H1 (cell line): ENCODE results near the gene MYO5B. TPM values are rescaled to one million over a fixed set of nuclear protein-coding genes. Genes with fewer than 3 reads are reported as not detected.

Experiments
- CTCF ChIA-PET: fragments of 300-600 bp; sonication (Branson Sonifier 250); formaldehyde crosslinking; loops from one replicate; lab custom pipeline; 2021; ENCODE audit not compliant: partially characterized antibody; lab: Charles Lee
- POLR2A ChIA-PET: fragments of 300-600 bp; sonication (Branson Sonifier 250); formaldehyde crosslinking; loops from one replicate; lab custom pipeline; 2021; ENCODE audit warnings: inconsistent platforms; ENCODE audit not compliant: partially characterized antibody; lab: Charles Lee
- DNase-seq, 2 experiments: peaks; one replicate each; pipeline versions ENCODE4 v3.0.0 to v3.0.0-alpha.2; 2010 to 2022; ENCODE audit warnings: low spot score in 2 of 2, low read depth in 1 of 2, mixed read lengths in 1 of 2
- FAIRE-seq: peaks from 2 replicates; lab custom pipeline; 2011; peaks lifted over from hg19 to GRCh38; lab: Jason Lieb, UNC
- H2AFZ ChIP-seq: 2 replicates; pipeline ENCODE4 v1.8.1; 2012; ENCODE audit warnings: low read length, inconsistent platforms
- H2AK5ac ChIP-seq: 2 replicates; pipeline ENCODE4 v1.6.1; 2013; ENCODE audit warnings: low read depth, low read length
- H2BK120ac ChIP-seq: replicated peaks from 2 replicates; pipeline ENCODE3; 2013; ENCODE audit warnings: low read depth, low read length, inconsistent platforms
- H2BK12ac ChIP-seq: 2 replicates; pipeline ENCODE4 v1.6.1; 2013; ENCODE audit warnings: low read depth, low read length
- H2BK15ac ChIP-seq: 2 replicates; pipeline ENCODE4 v1.6.1; 2013; ENCODE audit warnings: low read length
- H2BK20ac ChIP-seq: 2 replicates; pipeline ENCODE4 v1.6.1; 2013; ENCODE audit warnings: low read length
- H2BK5ac ChIP-seq: 2 replicates; pipeline ENCODE4 v1.6.1; 2013; ENCODE audit warnings: low read depth, low read length
- H3K14ac ChIP-seq: 2 replicates; pipeline ENCODE4 v1.6.1; 2013; ENCODE audit warnings: inconsistent platforms; ENCODE audit not compliant: insufficient read length
- H3K18ac ChIP-seq: 2 replicates; pipeline ENCODE4 v1.6.1; 2013; ENCODE audit warnings: low read length; ENCODE audit errors: extremely low read depth
- H3K23ac ChIP-seq: 2 replicates; pipeline ENCODE4 v1.6.1; 2013; ENCODE audit warnings: inconsistent platforms; ENCODE audit not compliant: insufficient read length
- H3K23me2 ChIP-seq: 2 replicates; pipeline ENCODE4 v1.6.1; 2013; ENCODE audit warnings: low read depth, low read length
- H3K27ac ChIP-seq: 2 replicates; pipeline ENCODE4 v1.6.1; 2011; ENCODE audit warnings: low read depth, low read length, inconsistent platforms
- H3K27me3 ChIP-seq, 4 experiments: replicated peaks in 1 of 4; 1 replicate in 1 of 4; 2 replicates in 3 of 4; pipeline versions ENCODE4 v1.6.1 to v1.8.1; 2011 to 2013; ENCODE audit warnings: low read length in 3 of 4, mild to moderate bottlenecking in 3 of 4, inconsistent platforms in 2 of 4, mixed read lengths in 2 of 4, moderate library complexity in 1 of 4; ENCODE audit not compliant: control insufficient read depth in 3 of 4, insufficient read depth in 3 of 4; ENCODE audit errors: extremely low read depth in 1 of 4
- H3K36me3 ChIP-seq, 4 experiments: 2 replicates each; pipeline versions ENCODE4 v1.6.1 to v1.8.1; 2011 to 2013; ENCODE audit warnings: mild to moderate bottlenecking in 4 of 4, low read length in 3 of 4, moderate library complexity in 2 of 4, control low read depth in 1 of 4, inconsistent platforms in 1 of 4; ENCODE audit not compliant: insufficient read depth in 4 of 4, control insufficient read depth in 2 of 4
- H3K4ac ChIP-seq: replicated peaks from 2 replicates; pipeline ENCODE3; 2013; ENCODE audit warnings: low read length, low read depth, mixed read lengths, inconsistent platforms; ENCODE audit not compliant: insufficient read length
- H3K4me1 ChIP-seq, 4 experiments: replicated peaks in 1 of 4; 1 replicate in 1 of 4; 2 replicates in 3 of 4; pipeline versions ENCODE4 v1.6.1 to v1.8.1; 2011 to 2013; ENCODE audit warnings: low read length in 3 of 4, inconsistent platforms in 2 of 4, mixed read lengths in 1 of 4; ENCODE audit not compliant: insufficient read depth in 4 of 4, control insufficient read depth in 3 of 4
- H3K4me2 ChIP-seq, 2 experiments: 2 replicates each; pipeline versions ENCODE4 v1.6.1 to v1.8.1; 2011 to 2013; ENCODE audit warnings: low read depth in 2 of 2, low read length in 2 of 2, control low read depth in 1 of 2, inconsistent platforms in 1 of 2, mild to moderate bottlenecking in 1 of 2; ENCODE audit not compliant: insufficient read depth in 1 of 2
- H3K4me3 ChIP-seq, 4 experiments: fragments of 200-600, 300-600 bp in 1 of 4; sonication (generic), shearing (Covaris generic), sonication (Bioruptor Twin) in 1 of 4; 2 replicates each; pipeline versions ENCODE4 v1.5.1 to v1.8.1; 2011 to 2016; ENCODE audit warnings: low read length in 4 of 4, low read depth in 3 of 4, control low read depth in 2 of 4, inconsistent platforms in 2 of 4, mild to moderate bottlenecking in 2 of 4, mixed read lengths in 1 of 4, moderate library complexity in 1 of 4; ENCODE audit not compliant: insufficient read depth in 2 of 4; ENCODE audit errors: extremely low read depth in 1 of 4
- H3K56ac ChIP-seq: replicated peaks from 2 replicates; pipeline ENCODE3; 2013; ENCODE audit warnings: low read depth, mild to moderate bottlenecking, mixed read lengths, low read length, inconsistent platforms; ENCODE audit not compliant: insufficient read length
- H3K79me1 ChIP-seq: 2 replicates; pipeline ENCODE4 v1.6.1; 2013; ENCODE audit warnings: low read depth, low read length, control low read depth
- H3K79me2 ChIP-seq, 2 experiments: 2 replicates each; pipeline versions ENCODE4 v1.6.1 to v1.8.1; 2012 to 2013; ENCODE audit warnings: low read length in 2 of 2, mild to moderate bottlenecking in 2 of 2, inconsistent platforms in 1 of 2; ENCODE audit not compliant: insufficient read depth in 2 of 2, control insufficient read depth in 1 of 2
- H3K9ac ChIP-seq, 4 experiments: replicated peaks in 1 of 4; 1 replicate in 1 of 4; 2 replicates in 3 of 4; pipeline versions ENCODE4 v1.6.1 to v1.8.1; 2011 to 2013; ENCODE audit warnings: low read depth in 3 of 4, low read length in 3 of 4, control low read depth in 2 of 4, mild to moderate bottlenecking in 2 of 4, moderate library complexity in 2 of 4, inconsistent platforms in 1 of 4; ENCODE audit errors: extremely low read depth in 1 of 4
- H3K9me3 ChIP-seq, 2 experiments: 2 replicates each; pipeline versions ENCODE4 v1.6.1 to v1.8.1; 2012 to 2013; ENCODE audit warnings: mild to moderate bottlenecking in 2 of 2, moderate library complexity in 2 of 2, control low read depth in 1 of 2, inconsistent platforms in 1 of 2, low read depth in 1 of 2, low read length in 1 of 2, mixed read lengths in 1 of 2; ENCODE audit not compliant: insufficient read depth in 2 of 2
- H4K20me1 ChIP-seq, 2 experiments: replicated peaks in 1 of 2; 2 replicates each; pipeline versions ENCODE3 to v1.8.1; 2011 to 2013; ENCODE audit warnings: inconsistent platforms in 2 of 2, low read length in 2 of 2, mild to moderate bottlenecking in 1 of 2; ENCODE audit not compliant: insufficient read depth in 2 of 2, control insufficient read depth in 1 of 2
- H4K5ac ChIP-seq: 2 replicates; pipeline ENCODE4 v1.6.1; 2013; ENCODE audit warnings: low read length, low read depth, mixed read lengths, inconsistent platforms; ENCODE audit not compliant: insufficient read length
- H4K8ac ChIP-seq: 2 replicates; pipeline ENCODE4 v1.8.0; 2013; ENCODE audit warnings: mild to moderate bottlenecking, moderate library complexity, low read length, inconsistent platforms; ENCODE audit not compliant: insufficient read depth; ENCODE audit errors: extremely low read depth
- H4K91ac ChIP-seq: replicated peaks from 2 replicates; pipeline ENCODE3; 2013; ENCODE audit warnings: low read length, mixed read lengths, inconsistent platforms; ENCODE audit not compliant: insufficient read length
- FOSL1 ChIP-seq: IDR thresholded peaks from 2 replicates; pipeline ENCODE4 v1.6.1; 2011; ENCODE audit warnings: mild to moderate bottlenecking, low read depth, low read length, moderate library complexity; ENCODE audit not compliant: insufficient read depth
- HDAC2 ChIP-seq, 2 experiments: fragments of 300-600 bp in 1 of 2; sonication (generic) in 1 of 2; IDR thresholded peaks; 2 replicates each; pipeline ENCODE4 v1.6.1; 2011 to 2012; ENCODE audit warnings: low read depth in 2 of 2, low read length in 2 of 2, mild to moderate bottlenecking in 2 of 2, moderate library complexity in 2 of 2, borderline replicate concordance in 1 of 2, inconsistent platforms in 1 of 2
- MAFK ChIP-seq: IDR thresholded peaks from 2 replicates; pipeline ENCODE4 v1.6.1; 2012; ENCODE audit warnings: low read depth, mild to moderate bottlenecking, improper control_type of control experiment, low read length
- MAX ChIP-seq: IDR thresholded peaks from 2 replicates; pipeline ENCODE4 v1.6.1; 2012; ENCODE audit warnings: inconsistent platforms
- RXRA ChIP-seq: IDR thresholded peaks from 2 replicates; pipeline ENCODE4 v1.6.1; 2011; ENCODE audit warnings: low read depth, mild to moderate bottlenecking, low read length, moderate library complexity; ENCODE audit not compliant: insufficient read depth
- SP4 ChIP-seq: IDR thresholded peaks from 2 replicates; pipeline ENCODE4 v1.6.1; 2012; ENCODE audit warnings: low read length, inconsistent platforms
- YY1 ChIP-seq: IDR thresholded peaks from 2 replicates; pipeline ENCODE4 v1.6.1; 2011; ENCODE audit warnings: low read depth, mild to moderate bottlenecking, low read length
- WGBS, 2 experiments: shearing (Covaris generic) in 1 of 2; methylation state at CpG; one replicate each; pipeline versions ENCODE4 v1.1.6 to v1.1.7; 2013 to 2015; ENCODE audit warnings: low lambda C conversion rate in 2 of 2, mixed read lengths in 2 of 2, inconsistent platforms in 1 of 2, low coverage in 1 of 2, missing lambda C conversion rate in 1 of 2; ENCODE audit not compliant: insufficient replicate concordance in 2 of 2, insufficient coverage in 1 of 2, insufficient read length in 1 of 2; ENCODE audit errors: extremely low coverage in 1 of 2, missing lambda C conversion rate in 1 of 2; 5-methylcytosine and 5-hydroxymethylcytosine counted together
- polyA plus RNA-seq, 7 experiments: library from polyadenylated mRNA; depleted of rRNA in 3 of 7; stranded (reverse) in 5 of 7; unstranded in 2 of 7; fragments of >200 nt in 5 of 7; fragments of 200-250 nt in 2 of 7; gene quantifications; 1 replicate in 5 of 7; 2 replicates in 1 of 7; 4 replicates in 1 of 7; pipeline versions ENCODE4 v1.2.1 to v1.2.3, GENCODE V29; 2011 to 2013; ENCODE audit warnings: missing spikeins in 2 of 7, mixed read lengths in 2 of 7
- total RNA-seq: library from RNA; stranded (reverse); fragmentation: NEBNext Ultra II Directional; extraction: Animal tissue kit (Norgen Biotek cat#: 25700); gene quantifications from 2 replicates; pipeline ENCODE4 v1.2.1, GENCODE V29; 2021

Gene MYO5B
- total and polyA plus RNA-seq, 2 of the 8 experiments (the other 6 are each of a cell fraction or from before 2014, with no cell fraction given): 6.4 to 7.7 TPM

DNA sequence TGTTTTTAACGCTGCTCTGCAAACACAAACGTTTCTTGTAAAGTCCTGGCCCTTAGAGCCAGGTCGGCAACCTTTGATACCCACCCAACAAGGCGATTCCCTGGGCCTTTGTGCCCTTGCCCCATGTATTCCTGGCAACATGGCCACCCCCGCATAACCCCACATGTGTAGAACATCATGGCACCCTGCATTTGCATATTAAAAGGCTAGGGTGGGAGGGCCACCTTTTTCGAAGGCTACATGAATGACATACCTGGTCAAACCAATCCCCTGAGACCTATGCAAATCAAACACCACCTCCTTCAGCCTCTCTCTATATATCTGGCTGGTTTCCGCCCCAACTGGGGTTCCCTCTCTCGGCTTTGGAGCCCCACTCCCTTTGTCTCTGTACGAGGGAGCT lies 105.2 kb downstream of the MYO5B start:
- Histone ChIP-seq H3K23me2 (0 out of 2 replicates have a peak, but pooled peaks cover 2% of the 10 kb centered on the region), H2BK12ac (no peak overlapping the region), H3K56ac (no peak overlapping the region), H3K9ac (no peak overlapping the region), H2BK20ac (no peak overlapping the region), H4K5ac (no peak overlapping the region), H3K36me3 (no peaks in the 10 kb centered on the region), H3K27me3 (no peaks in the 10 kb centered on the region), H3K4me1 (peaks cover 5 to 16% (median 12%) of the 10 kb centered on the region in 4 experiments; a peak in 4 of 7 replicates), H3K27ac (no peak overlapping the region), H4K8ac (no peak overlapping the region), H4K20me1 (no peaks in the 10 kb centered on the region), H2AK5ac (no peak overlapping the region), H3K79me1 (no peaks in the 10 kb centered on the region), H2BK120ac (no peak overlapping the region), H4K91ac (no peak overlapping the region), H3K18ac (peak overlapping the region; percentile 65; the same call in 1 of the 2 replicates), H3K4me2 (no peak overlapping the region), H3K9me3 (no peaks in the 10 kb centered on the region), H3K23ac (no peak overlapping the region), H3K79me2 (no peaks in the 10 kb centered on the region), H3K4me3 (no peak overlapping the region), H2BK15ac (no peak overlapping the region), H2BK5ac (no peak overlapping the region), H3K14ac (no peak overlapping the region), H3K4ac (no peak overlapping the region), H2AFZ (no peak overlapping the region)
- TF ChIP-seq MAFK (no peak), HDAC2 (IDR thresholded peaks at IDR 0.05; ENCODE audit: borderline replicate concordance in 1 of 2, low read depth in 2 of 2, low read length in 2 of 2) (no peak), MAX (peak; percentile 44; the same call in 1 of the 2 replicates), YY1 (peak; percentile 74; the same call in 1 of the 2 replicates), RXRA (no peak), FOSL1 (no peak), SP4 (no peak)
- CTCF ChIA-PET: interaction anchor here (0.6 to 0.7 kb wide), 2 partner anchors 71 to 112 kb away, joined by 3 read pairs; no protein-coding TSS in a partner anchor
- DNase-seq (no peak), FAIRE-seq (peak; percentile 19)
- 88% methylated on average over 9 of the region's 9 CpGs; no CpG with 5 or more reads in 1 of the 2 experiments for WGBS, 2 experiments
- POLR2A ChIA-PET: no interaction called here
